Left renal cortex interstitium (tissue), 4 donors: ENCODE results near the gene BATF. TPM values are rescaled to one million over a fixed set of nuclear protein-coding genes. Genes with fewer than 3 reads are reported as not detected.

Experiments
- DNase-seq, 4 donors: peaks; one replicate each; pipeline ENCODE4 v3.0.0-alpha.2; 2013; ENCODE audit warnings: low read depth in 4 of 4, low spot score in 2 of 4, missing footprints in 1 of 4
- polyA plus RNA-seq, 4 donors: library from polyadenylated mRNA; unstranded; fragments of 120-200 nt; gene quantifications; one replicate each; pipeline ENCODE4 v1.2.1, GENCODE V29; 2013; ENCODE audit not compliant: insufficient read length in 4 of 4

The BATF gene
- polyA plus RNA-seq, 4 donors: 0.28 to 0.86 (median 0.71) TPM

DNA sequence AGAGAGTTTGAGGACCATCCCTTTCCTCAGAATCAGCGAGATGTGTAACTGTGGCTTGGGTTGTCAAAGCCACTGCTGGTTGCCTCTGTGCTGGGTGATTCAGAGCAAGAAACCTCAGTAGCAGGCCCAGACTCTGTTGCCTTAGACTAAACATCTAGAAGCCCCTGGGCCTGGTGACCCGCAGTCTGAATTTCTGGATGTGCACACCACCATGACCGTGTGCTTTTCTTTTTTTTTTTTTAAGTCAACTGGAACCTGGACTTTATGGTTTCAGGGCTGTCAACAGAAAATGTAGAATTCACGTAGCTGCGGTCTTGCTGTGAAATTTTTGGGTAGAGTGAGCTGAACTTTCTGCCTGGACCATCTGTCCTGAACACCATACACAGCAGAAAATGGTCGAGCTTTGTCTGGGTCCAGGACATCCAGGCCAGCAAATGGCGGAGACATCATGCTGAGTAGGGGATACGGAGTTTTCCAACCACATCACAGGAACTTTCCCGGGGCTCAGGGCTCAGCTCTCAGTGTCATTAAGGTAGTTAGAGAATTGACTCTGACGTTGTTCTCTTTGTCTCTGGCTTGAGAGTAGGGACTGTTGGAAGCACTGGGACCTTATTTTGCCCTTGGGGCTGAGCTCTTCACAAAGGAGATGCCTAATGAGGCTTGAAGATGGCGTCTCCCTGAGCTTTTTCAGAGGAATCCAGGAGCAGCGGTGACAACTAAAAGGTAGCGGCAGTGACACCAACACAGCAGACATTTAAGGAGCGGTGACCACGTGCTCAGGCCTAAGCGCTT is 23.0 kb upstream of the BATF start:
- no peak for DNase-seq

- no peak for DNase-seq
These were observed 21.2 kb upstream of the BATF start for GRCh38 chr14:75501080-75501479.

DNA sequence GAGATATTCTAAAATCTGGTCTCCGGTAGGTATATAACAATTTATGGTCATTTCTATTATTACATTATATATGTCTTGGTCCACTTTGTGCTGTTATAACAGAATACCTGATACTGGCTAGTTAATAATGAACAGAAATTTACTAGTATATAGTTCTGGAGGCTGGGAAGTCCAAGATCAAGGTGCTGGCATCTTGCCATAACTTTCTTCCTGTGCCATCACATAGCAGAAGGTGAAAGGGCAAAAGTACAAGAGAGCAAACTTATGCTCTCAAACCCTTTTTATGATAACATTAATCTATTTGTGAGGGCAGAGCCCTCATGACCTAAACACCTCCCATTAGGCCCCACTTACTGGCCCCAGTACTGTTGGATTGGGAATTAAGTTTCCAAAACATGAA is 17.9 kb upstream of the BATF start:
- no peak for DNase-seq

DNA sequence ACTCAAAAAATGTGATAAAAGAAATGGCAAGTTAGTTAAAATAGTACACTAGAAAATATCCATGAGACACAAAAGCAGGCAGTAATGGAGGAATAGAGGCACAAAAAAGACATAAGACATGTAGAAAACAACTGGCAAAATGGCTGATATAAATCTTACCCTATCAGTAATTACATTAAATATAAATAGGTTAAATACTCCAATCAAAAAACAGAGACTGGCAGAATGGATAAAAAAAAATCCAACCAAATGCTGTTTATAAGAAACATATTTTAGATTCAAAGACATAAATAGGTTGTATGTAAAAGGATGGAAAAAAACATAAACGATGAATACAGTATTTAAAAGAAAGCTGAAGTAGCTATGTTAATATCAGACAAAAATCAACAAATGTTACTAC is 15.3 kb upstream of the BATF start:
- no peak for DNase-seq

DNA sequence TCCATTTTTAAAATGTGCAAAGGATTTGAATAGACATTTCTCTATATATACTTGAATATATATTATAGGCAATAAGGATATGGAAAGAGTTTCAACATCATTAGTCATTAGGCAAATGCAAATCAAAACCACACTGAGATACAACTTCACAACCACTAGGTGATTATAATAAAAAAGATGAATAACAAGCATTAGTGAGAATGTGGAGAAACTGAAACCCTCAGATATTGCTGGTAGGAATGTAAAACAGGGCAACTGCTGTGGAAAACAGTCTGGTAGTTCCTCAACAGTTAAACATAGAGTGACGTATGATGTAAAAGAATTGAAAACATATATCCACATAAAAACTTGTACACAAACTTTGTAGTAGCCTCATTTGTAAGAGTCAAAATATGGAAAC is 11.7 kb upstream of the BATF start:
- no peak for DNase-seq

- DNase-seq: no peak
These were observed 11.1 kb upstream of the BATF start for GRCh38 chr14:75511201-75511600.

DNA sequence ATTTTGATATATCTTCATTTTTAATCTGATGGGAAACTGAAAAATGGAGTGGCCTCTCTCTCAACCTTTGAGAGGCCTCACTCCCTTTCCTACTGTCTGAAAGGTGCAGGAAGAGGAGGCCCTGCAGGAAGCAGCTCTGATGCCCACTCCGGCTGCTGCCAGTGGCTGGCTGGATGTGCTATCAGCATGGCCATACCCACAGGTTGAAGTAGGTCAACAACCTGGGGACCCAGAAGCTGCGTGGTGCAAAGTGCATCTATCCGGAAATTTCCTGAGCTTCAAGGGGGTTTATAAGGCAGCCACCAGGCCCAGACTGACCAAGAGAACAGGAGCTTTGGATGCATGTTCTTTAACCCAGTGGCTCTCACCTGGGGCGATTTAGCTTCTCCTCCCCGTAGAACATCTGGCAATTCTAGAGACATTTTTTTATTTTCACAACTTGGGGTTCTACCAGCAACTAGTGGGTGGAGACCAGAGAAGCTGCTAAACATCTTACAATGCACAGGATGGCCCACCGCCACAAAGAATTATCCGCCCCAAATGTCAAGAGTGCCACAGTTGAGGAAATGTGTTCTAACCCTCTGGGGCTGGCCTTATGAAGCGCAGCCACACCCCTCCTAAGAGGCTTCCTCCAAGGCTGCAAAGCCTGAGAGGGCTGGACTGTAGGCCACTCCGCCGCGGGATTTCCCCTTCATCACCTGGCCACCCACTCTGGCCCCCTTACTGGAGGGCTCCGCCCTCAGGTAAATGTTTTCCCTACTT is 8.2 kb upstream of the BATF start:
- no peak for DNase-seq

DNA sequence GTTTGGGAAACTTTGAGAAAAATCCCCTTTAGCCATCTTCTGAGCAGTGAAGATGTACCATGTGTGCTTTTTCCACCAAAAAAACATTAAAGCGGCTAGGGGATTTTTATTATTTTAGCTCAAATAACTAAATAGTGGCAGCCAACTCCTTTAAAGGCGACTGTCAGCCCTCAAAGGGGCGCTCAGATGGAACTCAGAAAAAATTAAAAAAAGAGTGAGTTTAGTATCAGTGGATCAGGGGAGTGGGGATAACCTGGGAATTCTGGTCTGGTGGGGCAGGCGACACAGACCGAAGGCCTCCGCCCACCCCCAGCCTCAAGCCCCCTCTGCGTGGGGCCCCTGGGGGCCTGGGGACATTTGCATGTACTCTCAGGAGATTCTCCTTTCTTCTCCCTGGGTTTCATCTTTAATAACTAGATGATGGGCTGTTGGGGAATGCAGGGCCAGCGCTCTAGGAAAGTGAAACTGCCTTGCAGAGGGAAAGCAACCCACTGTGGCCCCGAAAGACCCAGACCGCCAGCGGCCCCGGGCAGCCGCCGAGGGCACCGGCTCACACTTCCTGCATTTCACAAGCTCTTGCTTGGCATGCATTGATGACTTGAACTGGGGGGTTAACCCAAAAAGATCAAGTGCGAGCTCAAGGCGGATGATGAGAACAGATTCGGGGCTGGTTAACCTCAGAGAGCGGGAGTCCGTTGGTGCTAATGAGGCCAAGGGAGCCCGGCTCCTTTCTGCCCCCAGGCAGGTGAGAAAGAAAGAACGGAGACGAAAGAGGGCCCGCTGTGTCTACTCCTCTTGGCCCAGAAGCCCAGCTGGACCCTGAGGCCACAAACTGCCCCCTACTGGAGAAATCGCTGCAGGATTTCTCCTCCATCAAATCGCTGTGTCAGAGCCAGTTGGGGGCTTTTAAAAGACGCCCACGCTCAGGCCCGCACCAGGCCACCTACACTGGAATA is 7.3 kb upstream of the BATF start:
- DNase-seq: no peak

GRCh38 chr14:75515629-75515996 is 6.7 kb upstream of the BATF start:
- no peak for DNase-seq

GRCh38 chr14:75518625-75519024 is 3.6 kb upstream of the BATF start:
- no peak for DNase-seq

GRCh38 chr14:75519394-75519793 is 2.9 kb upstream of the BATF start:
- no peak for DNase-seq

DNA sequence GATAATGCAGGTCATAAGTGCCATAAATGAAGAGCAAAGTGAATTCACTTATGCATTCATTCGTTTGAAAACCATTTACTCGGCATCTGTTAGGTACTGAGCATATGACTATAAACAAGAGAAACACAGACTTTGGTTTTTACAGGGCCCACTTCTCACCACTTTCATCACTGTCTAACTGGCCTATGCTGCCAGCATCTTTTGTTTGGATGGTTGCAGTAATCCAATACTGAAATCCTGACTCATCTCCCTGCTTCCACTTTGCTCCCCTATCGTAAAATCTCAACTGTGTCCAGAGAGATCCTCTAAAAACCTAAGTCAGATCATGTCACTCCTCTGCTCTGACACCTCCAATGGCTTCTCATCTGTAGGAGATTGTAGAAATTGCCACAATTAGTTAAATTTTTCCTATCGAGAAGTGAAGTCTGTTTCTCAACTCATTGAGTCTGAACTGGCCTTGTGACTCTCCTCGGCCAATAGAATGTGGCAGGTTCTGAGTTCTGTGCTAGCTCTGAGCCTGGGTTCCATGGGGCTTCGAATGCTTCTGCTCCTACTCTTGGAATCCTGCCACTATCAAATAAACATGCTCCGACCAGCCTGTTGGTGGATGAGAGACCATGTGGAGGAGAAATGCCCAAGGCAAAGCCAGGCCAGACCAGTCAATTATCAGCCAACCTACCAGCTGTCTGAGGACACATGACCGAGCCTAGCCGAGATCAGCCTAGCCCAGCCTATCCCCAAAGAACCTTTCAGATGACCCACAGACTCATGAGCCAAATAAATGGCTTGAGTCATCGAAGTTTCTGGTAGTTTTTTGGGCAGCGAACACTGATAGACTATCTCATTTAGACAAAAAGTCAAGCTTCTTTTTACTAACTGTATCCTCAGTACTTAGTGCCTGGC is 2.2 kb upstream of the BATF start:
- no peak for DNase-seq

GRCh38 chr14:75520852-75521251 is 1.4 kb upstream of the BATF start:
- no peak for DNase-seq

DNA sequence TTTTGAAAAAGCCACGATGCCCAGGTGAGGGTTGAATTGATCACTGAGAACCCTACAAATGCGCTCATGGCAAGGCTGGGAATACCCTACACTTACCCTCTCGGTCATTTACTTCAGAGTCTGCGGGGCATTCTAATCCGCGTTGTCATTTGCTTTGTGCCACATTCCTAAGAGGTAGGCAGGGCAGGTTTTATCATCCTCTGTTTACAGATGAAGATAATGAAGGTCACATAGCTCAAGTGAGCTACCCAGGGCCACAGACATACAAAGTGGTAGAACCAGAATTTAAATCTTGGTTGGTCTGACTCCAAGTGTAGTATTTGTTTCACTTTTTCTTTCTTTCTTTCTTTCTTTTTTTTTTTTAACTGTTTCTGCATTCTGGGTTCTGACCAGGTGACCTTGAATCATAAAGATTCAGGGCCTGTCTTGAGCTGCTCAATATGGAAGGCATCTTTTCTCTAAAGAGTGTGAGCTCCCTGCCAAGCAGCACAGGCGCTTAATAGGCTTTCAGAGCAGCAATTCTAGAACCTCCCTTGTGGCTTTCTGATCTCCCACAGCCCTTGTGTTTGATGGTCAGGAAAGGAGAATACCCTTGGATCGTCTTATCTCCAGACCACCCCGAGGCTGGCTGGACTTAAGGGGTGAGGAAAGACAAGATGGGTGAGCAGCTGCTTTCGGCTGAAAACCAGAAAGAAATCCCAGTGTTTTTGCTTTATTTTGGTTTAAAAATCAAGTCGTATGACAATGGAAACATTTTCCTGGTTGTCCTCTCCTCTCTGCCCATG is 662 bp upstream of the BATF start:
- DNase-seq: no peak

DNA sequence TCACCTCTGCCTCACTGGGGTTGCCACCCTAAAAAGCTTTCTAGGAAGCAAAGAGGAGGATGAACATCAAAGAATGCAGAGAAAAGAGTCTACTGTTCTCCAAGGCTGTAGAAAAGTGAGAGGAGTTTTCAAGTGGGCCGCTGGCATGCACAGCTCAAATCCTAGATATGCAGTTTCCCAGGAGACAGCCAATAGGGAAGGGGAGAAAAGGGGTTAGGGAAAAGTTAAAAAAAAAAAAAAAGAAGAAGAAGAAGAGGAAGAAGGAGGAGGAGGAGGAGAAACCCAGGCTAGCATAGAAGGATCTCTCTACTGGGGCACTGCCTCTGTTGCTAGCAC is 682 bp downstream of the BATF start:
- no peak for DNase-seq

DNA sequence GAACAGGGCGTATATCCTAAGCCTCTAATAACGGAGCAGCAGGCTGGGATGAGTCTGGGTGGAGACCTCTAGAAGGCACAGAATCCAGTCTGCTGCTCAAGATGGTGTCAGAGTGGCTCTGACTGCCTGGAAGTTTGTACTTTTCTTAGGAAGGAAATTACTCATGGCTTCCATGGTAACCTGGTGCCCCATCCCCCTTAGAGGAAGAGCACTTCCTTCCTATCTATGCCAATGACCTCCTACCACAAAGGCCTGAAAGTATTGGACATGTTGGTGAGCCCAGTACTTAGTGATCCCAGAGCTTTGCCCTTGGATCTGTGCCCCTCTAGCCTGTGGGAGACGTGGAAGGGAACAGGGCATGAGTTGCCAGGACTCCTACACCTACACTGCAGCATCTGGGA is 1.5 kb downstream of the BATF start:
- no peak for DNase-seq

GRCh38 chr14:75525969-75526368 is 3.7 kb downstream of the BATF start:
- DNase-seq: no peak

GRCh38 chr14:75527449-75528163 is 5.3 kb downstream of the BATF start:
- no peak for DNase-seq

DNA sequence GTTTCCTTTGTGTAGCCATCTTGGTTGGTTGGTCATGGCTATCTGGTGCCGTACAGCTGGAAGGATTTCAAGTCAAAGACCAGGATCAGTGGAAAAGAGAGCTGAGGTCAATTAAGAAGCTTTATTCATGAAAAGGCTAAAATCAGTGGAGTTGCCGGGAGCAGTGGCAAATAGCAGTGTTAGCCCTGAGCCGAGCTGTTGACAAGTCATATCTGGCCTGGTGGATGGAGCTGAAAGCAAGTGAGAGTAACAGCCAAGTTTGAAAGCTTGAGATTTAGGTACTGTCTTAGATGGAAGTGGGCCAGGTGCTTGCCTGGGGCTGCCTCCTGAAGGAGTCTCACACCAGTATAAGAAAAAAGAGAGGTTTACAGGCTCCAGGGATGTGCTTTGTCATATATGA is 9.0 kb downstream of the BATF start:
- no peak for DNase-seq
